CD4-positive, alpha-beta T cell (primary cell): ENCODE results near the gene VPS41. TPM values are rescaled to one million over a fixed set of nuclear protein-coding genes. Genes with fewer than 3 reads are reported as not detected.

Experiments
- ATAC-seq: fragments of 200-7000 bp; cut with Tn5 transposase; one replicate; pipeline ENCODE4 v1.10.0; 2022; ENCODE audit warnings: mild to moderate bottlenecking; ENCODE audit not compliant: poor library complexity
- CTCF ChIA-PET: fragments of 350-600 bp; sonication (Branson Sonifier 250); formaldehyde crosslinking; loops from one replicate; lab custom pipeline; 2021; ENCODE audit warnings: antibody characterized with exemption, inconsistent platforms; lab: Charles Lee
- POLR2A ChIA-PET: fragments of 350-600 bp; sonication (Branson Sonifier 250); formaldehyde crosslinking; loops from one replicate; lab custom pipeline; 2021; ENCODE audit warnings: antibody characterized with exemption, inconsistent platforms; lab: Charles Lee
- DNase-seq, 14 experiments: peaks; one replicate each; pipeline ENCODE4 v3.0.0-alpha.2; 2013 to 2020; ENCODE audit warnings: mixed read lengths in 2 of 14
- H3K27ac ChIP-seq, 2 donors: one replicate each; pipeline versions ENCODE4 v1.5.1 to v1.7.0; 2013; ENCODE audit warnings: low read length in 2 of 2, low read depth in 1 of 2, mild to moderate bottlenecking in 1 of 2
- H3K27me3 ChIP-seq, 2 experiments: 1 replicate in 1 of 2; 2 replicates in 1 of 2; pipeline versions ENCODE4 v1.6.1 to v1.7.0; 2013; ENCODE audit warnings: low read length in 2 of 2, control low read depth in 1 of 2, mild to moderate bottlenecking in 1 of 2, moderate library complexity in 1 of 2; ENCODE audit not compliant: insufficient read depth in 2 of 2, control insufficient read depth in 1 of 2
- H3K36me3 ChIP-seq: one replicate; pipeline ENCODE4 v1.6.1; 2013; ENCODE audit warnings: low read length, control low read depth; ENCODE audit not compliant: insufficient read depth
- H3K4me1 ChIP-seq: one replicate; pipeline ENCODE4 v1.6.1; 2013; ENCODE audit warnings: low read length, control low read depth; ENCODE audit not compliant: insufficient read depth
- H3K4me3 ChIP-seq: one replicate; pipeline ENCODE4 v1.5.1; 2013; ENCODE audit warnings: mild to moderate bottlenecking, low read length, moderate library complexity
- H3K9me3 ChIP-seq, 2 experiments: 1 replicate in 1 of 2; 2 replicates in 1 of 2; pipeline versions ENCODE4 v1.6.1 to v1.7.0; 2013; ENCODE audit warnings: low read length in 2 of 2, mild to moderate bottlenecking in 2 of 2, control low read depth in 1 of 2, moderate library complexity in 1 of 2; ENCODE audit not compliant: control insufficient read depth in 1 of 2, insufficient read depth in 1 of 2
- H3K27ac Mint-ChIP-seq: one replicate; pipeline ENCODE4 v1.8.0; 2020; ENCODE audit warnings: mixed read lengths
- H3K27me3 Mint-ChIP-seq: one replicate; pipeline ENCODE4 v1.8.0; 2021; ENCODE audit warnings: mixed read lengths
- H3K36me3 Mint-ChIP-seq: one replicate; pipeline ENCODE4 v1.8.0; 2021; ENCODE audit warnings: low read depth, mixed read lengths
- H3K4me1 Mint-ChIP-seq: one replicate; pipeline ENCODE4 v1.8.0; 2021; ENCODE audit warnings: low read depth, mixed read lengths
- H3K4me3 Mint-ChIP-seq: one replicate; pipeline ENCODE4 v1.8.0; 2020; ENCODE audit warnings: mild to moderate bottlenecking, mixed read lengths
- H3K9me3 Mint-ChIP-seq: one replicate; pipeline ENCODE4 v1.8.0; 2020; ENCODE audit warnings: mixed read lengths
- CTCF ChIP-seq: fragments of 200-600 bp; IDR thresholded peaks from one replicate; pipeline ENCODE4 v1.8.0; 2022; ENCODE audit warnings: antibody characterized with exemption, mild to moderate bottlenecking
- intact Hi-C, 2 experiments: fragments of 100-400 bp; cut with DNase I in 1 of 2; cut with micrococcal nuclease in 1 of 2; formaldehyde crosslinking; loops; one replicate each; pipeline versions ENCODE4 v1.15.1 to v1.9.0; 2023 to 2025; cut with DNase I, micrococcal nuclease
- total RNA-seq, 174 experiments: library from RNA in 2 of 174; stranded (reverse) in 2 of 174; gene quantifications; one replicate each; pipeline ENCODE4 v1.2.3 and lab custom pipeline; 2021 to 2026

Gene VPS41
- total RNA-seq, 2 experiments from 2014 or later: 19.4 to 22.9 TPM

DNA sequence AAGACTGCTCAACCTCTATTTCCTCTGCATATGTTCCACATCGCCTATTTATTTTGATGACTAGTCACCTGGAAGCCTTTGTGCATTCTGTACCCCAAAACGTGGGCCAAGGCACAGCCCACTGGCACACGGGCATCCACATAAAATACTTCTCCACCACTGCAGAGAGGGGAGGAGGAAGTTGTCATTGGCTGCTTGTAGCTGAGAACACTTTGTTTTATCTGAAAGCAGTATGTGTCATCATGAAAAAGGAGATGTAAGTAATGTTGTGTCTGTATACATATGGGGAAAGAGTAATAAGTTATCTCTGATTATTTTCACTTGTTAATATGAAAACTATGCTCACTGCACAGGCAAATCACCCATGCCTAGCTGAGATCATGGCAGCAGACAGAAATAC lies 229.6 kb downstream of the VPS41 start:
- Histone ChIP-seq H3K9me3 (no peaks in the 10 kb centered on the region), H3K27ac (no peak overlapping the region), H3K4me3 (no peak overlapping the region), H3K27me3 (no peaks in the 10 kb centered on the region), H3K36me3 (no peaks in the 10 kb centered on the region), H3K4me1 (no peaks in the 10 kb centered on the region)
- ChIA-PET CTCF (no interaction called here), POLR2A (no interaction called here)
- DNase-seq (no peak), ATAC-seq (no peak)
- Mint-ChIP-seq H3K36me3 (no peaks in the 10 kb centered on the region), H3K27me3 (no peaks in the 10 kb centered on the region), H3K4me1 (no peaks in the 10 kb centered on the region), H3K27ac (no peak overlapping the region), H3K4me3 (no peak overlapping the region), H3K9me3 (no peaks in the 10 kb centered on the region)
- no peak for TF ChIP-seq CTCF
- intact Hi-C loops: no loop called here

GRCh38 chr7:38678698-38679054 lies 230.3 kb downstream of the VPS41 start:
- ATAC-seq (no peak), DNase-seq (no peak)
- Mint-ChIP-seq H3K36me3 (no peaks in the 10 kb centered on the region), H3K27ac (no peak overlapping the region), H3K27me3 (no peaks in the 10 kb centered on the region), H3K4me1 (no peaks in the 10 kb centered on the region), H3K9me3 (no peaks in the 10 kb centered on the region), H3K4me3 (no peak overlapping the region)
- Histone ChIP-seq H3K4me3 (no peak overlapping the region), H3K27ac (no peak overlapping the region), H3K4me1 (no peaks in the 10 kb centered on the region), H3K27me3 (no peaks in the 10 kb centered on the region), H3K36me3 (no peaks in the 10 kb centered on the region), H3K9me3 (no peaks in the 10 kb centered on the region)
- POLR2A ChIA-PET: no interaction called here
- CTCF ChIA-PET: no interaction called here
- intact Hi-C loops: no loop called here
- TF ChIP-seq CTCF: no peak

- Mint-ChIP-seq H3K27ac (no peak overlapping the region), H3K36me3 (no peaks in the 10 kb centered on the region), H3K4me3 (no peak overlapping the region), H3K27me3 (no peaks in the 10 kb centered on the region), H3K9me3 (no peaks in the 10 kb centered on the region), H3K4me1 (no peaks in the 10 kb centered on the region)
- H3K9me3 ChIP-seq: no peaks in the 10 kb centered on the region
- POLR2A ChIA-PET: no interaction called here
- H3K36me3 ChIP-seq: no peaks in the 10 kb centered on the region
- CTCF ChIA-PET: no interaction called here
- no peak for TF ChIP-seq CTCF
- no peak for ATAC-seq
- intact Hi-C loops: no loop called here
- DNase-seq: no peak
- H3K27ac ChIP-seq: no peak overlapping the region
- H3K4me1 ChIP-seq: no peaks in the 10 kb centered on the region
- H3K4me3 ChIP-seq: no peak overlapping the region
- H3K27me3 ChIP-seq: no peaks in the 10 kb centered on the region
Observed at GRCh38 chr7:38677981-38678697, 230.9 kb downstream of the VPS41 start.
